HG03565 (cell line): Measurements from ENCODE around the gene KRT81.

ENCODE experiments used
- ATAC-seq: cut with Tn5 transposase; IDR thresholded peaks from one replicate; pipeline ENCODE4 v1.9.1; 2021; ENCODE audit warnings: mild to moderate bottlenecking, moderate library complexity; ENCODE audit not compliant: unreplicated experiment

Gene KRT81

DNA sequence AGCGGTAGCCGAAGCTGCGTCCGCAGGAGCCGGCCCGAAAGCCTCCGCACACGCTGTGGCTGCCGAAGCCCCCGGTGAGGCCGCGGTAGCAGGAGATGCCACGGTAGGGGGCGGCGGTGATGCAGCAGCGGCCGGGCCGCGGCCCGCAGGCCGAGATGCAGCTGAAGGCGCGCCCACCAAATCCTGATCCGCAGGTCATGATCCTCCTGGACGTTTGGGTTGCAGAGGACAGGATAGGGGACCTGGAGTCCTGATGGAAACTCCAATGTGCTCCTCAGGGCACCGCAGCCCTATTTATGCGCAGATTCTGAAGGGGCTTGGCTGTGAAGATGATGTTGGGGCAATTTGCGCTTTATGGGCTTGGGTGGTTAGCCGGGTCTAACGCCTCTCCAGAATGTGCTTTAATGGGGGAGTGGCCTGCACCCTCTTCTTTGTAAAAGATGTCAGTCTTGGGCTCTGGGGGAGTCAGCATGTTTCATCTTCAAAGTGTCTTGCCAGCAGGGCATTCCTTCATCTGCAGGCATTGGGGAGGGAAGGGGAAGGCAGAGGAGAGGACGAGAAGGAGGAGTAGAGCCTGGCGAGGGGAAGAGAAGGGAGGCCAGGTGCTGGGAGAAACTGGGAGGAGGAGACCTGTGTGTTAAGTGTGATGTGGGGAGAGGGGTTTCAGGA lies at the start of gene KRT81:
Gene KRT81 (minus strand): TSS at position 268 of the 669 bp plus-strand sequence. CDS start 69 bp downstream, at position 199.
- no peak for ATAC-seq

DNA sequence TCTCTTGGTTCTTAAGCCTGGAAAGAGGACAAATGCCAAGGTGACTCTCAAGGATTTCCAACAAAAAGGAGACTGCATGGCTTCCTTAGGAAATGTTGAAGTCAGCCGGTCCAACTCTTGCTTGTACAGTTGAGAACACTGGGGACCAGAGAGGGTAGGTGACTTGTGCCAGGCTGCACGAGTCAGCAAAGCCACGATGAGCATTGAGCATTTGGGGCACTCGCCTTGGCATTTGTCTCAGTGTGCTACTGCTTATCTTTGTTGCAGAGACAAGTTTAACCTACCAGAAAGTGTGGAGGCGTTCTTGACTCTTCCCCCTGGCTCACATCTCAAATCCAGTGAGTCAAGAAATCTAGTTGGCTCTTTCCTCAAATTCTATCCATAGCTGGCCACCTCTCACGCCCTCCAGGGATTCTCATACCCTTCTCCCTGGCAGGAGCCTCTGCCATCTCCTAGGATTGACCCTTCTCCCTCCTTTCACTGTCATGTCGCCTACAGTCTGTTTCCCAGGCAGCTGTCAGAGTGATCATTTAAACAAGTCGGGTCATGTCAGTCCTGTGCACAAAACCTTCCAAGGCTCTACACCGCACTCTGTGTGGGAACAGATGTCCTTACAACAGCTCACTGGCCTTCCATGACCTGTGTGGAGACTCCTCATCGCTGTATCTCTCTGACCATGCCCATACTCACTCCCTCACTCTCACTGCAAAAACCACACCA lies 47.1 kb upstream of the KRT81 start:
- ATAC-seq, result no peak

DNA sequence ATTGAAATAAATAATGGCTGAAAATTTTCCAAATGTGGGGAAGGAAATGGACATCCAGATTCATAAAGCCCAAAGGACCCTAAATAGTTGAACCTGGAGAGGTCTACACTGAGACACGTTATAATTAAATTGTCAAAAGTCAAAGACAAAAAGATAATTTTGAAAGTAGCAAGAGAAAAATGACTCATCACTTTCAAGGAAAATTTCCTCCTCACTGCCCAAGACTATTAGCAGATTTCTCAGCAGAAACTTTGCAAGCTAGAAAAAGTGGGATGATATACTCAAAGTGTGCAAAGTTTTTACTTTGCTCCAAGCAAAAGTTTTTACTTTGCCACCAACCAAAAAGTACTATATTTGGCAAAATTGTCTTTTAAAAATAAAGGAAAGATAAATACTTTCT lies 45.7 kb upstream of the KRT81 start:
- no peak for ATAC-seq

DNA sequence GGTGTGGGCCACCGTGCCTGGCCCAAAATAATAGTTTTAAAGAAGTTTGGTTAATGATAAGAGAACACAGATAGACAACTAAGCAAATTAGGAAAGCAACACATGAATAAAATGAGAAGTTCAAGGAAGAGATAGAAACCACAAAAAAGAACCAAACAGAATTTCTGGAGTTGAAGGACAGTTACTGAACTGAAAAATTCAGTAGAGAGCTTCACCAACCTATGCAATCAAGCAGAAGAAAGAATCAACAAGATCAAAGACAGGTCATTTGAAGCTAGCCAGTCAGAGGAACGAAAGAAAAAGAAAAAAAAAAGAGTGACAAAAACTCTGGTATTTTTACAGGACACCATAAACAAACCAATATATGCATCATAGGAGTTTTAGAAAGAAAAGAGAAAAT lies 45.3 kb upstream of the KRT81 start:
- no peak for ATAC-seq

DNA sequence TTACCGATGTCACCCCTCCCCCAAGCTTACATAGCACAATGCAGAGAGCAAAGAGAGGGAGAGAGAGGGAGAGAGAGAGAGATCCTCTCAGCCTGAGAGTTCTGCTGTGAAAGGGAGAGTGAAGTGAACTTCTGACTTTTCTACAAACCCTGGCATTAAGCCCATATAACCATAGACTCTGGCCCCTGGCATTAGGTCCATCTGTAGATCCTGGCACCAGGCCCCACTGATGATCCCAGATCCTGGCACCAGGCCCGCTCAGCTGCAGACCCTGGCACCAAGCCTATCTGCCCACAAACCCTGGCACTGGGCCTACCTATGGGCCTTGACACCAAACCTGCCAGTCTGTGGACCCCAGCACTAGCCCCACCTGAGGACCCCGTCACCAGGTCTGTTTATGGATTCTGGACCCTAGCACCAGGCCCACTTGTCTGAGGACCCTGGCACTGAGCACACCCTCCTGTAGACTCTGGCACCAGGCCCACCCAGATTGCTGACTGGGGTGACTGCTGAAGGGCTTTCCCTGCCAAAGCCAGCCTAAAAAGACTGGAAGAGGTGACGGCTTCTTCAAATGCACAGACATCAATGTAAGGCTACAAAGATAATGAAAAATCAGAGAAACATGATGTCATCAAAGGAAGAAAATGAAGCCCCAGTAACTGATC lies 44.4 kb upstream of the KRT81 start:
- no peak for ATAC-seq

DNA sequence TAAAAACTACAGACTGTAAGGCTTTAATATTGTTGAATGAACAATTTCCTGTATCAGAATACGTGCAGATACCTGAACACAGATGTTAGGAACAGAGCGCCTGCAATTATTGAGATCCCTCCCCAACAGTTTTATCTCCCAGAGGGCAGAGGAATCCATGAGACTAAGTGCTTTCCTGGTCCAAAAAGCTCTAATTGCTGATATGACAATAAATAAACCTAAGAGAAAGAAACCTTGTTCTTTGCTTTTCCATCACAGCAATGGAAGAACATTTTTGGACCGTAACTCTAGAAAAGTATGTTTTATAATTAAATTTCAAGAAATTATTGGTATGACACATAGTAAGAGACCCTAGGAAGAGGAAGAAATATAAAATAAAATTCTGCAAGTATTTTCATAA lies 42.9 kb upstream of the KRT81 start:
- ATAC-seq, result no peak

DNA sequence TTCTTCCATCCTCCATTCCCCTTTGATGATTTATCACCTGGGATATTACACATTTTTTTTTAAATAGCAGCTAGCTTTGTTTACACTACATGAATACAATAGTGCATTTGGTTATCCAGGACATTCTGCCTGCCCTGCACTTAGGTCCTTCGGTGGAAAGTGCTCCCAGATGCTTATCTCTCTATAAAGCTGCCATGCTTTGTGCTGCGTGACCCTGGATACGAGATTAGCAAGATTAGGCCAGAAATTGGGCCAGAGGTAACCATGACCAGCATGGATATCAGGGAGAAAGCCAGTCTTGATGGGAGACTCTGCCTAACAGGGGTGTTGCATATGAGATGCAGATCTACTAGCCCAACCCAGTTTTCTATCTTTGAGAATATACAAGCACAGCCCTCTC lies 42.0 kb upstream of the KRT81 start:
- ATAC-seq, result no peak

DNA sequence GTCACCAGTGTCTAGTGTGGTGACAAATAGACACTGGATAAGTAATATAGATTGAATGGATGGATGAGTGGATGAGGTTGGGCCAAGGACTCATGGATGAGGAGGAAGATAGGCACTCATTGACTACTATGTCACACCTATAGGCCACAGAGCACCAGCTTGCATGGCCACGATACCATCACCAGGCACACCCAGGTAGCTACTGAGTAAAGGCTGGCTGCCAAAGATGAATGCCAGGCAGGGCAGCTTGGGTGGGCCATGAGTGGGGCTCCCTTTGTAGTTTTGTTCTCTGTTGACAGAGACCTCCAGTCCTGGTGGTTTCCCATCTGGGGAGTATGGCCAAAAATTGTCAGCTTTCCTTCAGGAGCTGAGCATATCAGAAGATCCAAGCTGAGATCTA lies 41.0 kb upstream of the KRT81 start:
- no peak for ATAC-seq

DNA sequence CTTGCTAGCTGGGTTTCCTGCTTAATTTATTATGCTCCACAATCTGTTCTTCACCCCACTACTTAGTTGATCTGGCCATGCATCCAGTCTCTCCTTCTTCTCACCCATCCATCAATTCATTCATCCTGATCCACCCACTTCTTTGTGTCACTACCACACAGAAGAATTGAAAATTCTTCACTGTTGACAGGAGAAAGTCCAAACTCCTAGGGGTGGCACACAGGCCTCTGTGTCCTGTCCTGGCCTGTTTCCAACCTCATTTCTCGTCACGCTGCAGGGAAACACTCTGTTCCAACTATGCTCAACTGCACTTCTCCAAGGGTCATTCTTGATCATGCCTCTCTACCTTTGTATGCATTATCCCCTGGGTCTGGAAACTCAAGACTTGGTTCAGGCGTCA lies 40.5 kb upstream of the KRT81 start:
- no peak for ATAC-seq

DNA sequence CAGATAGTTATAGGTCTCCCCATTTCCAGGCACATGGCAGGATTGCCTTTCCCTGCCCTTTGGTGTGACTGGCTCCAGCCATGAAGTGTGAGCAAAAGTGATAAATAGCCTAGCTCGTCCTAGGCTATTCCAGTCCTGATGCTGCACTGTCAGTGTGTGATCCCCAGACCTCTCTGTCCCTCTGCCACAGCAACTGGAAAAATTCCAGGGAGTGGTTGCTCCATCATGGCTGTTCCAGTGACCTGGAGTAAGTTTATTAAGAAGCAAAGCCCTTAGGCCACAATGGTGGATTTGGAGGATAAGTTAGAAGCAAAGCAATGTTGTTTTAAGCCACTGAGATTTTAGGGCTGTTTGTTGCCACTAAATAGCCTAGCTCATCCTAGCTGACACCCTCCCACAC lies 39.7 kb upstream of the KRT81 start:
- no peak for ATAC-seq

DNA sequence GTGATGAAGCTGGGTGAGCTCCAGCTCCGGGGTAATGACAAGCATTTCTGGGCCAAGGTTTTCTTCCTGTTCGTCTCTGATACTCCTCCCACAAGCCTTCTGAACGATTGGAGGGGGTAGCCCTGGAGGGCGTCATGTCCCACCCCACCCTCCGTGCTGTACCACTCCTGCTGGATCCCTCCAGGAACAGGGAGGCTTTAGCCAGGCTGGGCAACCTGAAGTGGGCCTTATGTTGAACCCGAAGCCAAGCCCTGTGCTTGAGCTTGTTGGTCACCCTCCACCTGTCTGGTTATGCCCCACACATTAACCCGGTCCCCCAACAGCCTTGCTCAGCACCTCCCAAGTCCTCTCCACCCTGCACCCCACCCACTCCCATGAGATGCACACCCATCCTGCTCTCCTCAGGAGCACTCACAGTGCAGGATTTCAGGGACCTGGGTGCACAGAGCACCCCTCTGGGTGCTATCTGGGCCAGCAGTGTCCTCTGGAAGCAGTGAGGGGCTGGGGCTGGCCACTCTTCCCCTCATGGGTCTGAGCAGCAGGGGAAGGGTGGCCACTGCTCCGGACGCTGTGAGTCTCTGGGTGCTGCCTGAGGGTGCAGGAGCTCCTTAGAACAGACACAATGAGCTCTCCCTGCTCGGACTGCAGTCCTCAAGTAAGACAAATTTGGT lies 36.6 kb upstream of the KRT81 start:
- ATAC-seq, result no peak

DNA sequence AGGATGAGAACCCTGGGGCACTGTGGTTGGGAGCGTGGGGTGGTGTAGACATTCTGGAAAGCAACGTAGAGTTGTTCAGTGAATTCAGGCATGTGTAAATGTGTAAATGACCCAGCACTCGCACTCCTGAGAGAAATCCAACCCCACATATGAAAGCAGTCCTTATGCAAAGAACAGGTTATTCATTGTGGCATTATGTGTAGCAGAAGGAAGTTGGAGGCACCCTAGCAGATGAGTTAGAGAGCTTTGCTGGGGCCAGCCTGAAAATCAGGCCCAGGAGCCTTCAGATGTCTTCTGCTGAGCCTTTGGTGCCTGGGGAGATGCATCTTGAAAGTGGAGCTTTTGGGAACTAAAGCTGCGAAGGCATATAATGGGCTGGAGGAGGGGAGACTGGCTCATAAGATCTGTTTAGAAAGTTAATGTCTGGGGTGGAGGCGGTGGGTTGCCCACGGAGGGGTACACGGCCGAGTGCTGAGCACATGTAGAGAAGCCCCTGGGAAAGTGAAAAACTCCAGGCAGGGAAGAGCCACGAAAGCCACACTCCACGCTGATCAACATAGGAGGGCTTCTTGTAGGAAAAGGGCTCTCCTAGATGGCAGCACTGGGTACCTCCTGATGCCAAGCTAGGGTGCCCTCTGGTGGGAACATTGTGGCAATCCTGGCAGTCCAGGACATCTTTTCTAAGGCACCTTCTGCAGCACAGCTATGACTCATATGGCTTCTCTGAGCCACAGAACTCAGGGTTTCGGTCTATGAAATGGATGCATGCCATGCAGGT lies 35.9 kb upstream of the KRT81 start:
- ATAC-seq, result peak; percentile 81

DNA sequence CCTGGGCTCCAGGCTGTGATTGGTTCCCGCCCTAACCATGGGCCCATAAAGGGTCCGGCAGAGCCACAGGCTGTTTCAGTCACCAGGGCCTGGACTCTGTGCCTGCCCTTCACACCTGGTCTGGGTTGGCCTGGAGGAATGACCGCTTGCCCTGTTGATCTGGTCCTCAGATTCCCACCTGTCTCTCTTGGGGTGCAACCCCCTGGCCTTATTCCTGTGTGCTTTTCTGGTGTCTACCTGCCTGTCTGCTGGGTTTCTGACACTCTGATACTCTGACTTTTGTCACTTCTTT lies 32.8 kb upstream of the KRT81 start:
- ATAC-seq, result no peak

DNA sequence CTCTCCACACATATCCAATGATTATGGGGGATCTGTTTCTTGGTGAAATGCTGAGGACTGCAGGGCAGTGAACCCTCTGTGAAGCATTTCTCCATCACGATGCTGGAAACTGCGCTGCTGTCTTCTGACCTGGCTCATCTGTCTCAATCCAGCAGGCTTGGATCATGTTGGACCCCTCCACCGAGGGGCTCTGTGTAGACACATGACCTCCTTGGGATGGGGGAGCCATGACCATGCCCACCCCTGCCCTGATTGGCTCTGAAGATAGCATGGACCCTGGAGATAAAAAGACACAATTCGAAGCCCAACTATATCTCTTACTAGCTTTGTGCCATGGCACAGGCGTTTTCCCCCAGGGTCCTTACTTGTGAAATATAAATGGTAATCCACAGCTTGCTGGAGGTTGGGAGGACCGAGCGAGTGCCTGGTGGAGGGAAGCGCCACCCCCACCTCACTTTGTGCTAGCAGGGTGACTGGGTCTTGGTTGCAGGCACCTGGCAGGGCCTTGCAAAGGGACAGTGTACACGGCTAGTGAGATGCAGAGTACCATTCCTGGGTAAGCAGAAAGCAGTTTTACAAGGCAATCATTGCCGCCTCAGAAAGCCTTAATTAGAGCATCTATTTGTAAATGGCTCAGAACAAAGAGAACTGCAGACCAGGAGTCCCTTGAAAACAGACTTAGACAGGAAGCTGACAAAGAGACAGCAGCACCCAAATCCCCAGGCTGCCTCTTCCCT lies 32.2 kb upstream of the KRT81 start:
- ATAC-seq, result no peak

DNA sequence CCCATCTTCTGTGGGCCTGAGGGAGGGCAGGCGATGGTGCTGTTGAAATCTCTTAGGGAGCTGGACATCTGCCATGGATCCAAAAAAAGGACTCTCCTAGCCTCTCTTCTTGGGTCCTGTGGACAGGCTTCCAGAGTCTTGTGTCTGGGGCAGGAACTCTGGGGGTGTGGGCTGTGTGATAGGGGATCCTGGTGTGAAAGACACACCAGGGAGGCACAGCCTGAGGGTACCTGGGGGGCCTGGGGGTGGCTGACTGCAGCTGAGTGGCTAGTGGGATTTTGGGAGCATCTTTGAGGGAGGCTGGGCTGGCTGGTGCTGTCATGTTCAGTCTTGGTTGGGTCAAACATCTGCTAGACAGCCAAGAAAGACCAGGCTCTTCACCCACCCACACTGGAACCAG lies 31.7 kb upstream of the KRT81 start:
- no peak for ATAC-seq

DNA sequence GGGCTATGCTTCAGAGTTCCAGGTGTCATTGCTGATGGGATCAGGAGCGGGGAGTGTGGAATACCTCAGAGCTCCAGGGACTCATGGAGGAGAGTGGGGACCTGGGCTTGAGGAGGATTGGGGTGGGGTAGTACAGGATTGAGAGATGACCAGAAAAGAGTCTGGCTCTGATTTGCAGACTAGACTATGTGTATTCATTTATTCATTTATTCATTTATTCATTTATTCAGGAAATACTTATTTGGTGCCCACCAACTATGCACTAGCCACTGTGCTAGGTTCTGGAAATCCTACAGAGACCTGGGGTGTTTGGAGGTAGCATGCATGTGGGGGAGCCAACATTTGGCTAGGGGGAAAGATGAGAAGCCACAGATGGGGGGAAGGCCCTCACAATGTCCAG lies 30.7 kb upstream of the KRT81 start:
- no peak for ATAC-seq

DNA sequence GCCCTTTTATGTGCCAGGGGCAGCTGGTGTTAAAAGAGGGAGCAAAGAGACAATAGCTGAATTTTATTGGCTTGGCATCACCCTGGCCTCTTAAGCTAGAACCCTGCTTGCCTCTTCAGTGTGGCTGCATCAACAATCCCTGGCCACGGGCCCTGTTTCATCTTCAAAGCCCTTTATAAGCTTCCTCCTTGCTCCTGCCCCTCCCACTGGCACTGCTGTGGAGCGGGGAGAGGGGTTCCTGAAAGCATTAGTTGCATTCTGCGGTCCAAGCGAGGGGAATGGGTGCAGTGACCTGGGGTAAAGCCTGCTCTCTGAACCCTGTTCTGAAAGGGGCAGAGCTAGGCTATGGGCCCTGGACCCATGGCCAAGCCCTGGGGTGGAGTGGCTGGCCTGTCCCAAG lies 30.1 kb upstream of the KRT81 start:
- no peak for ATAC-seq

DNA sequence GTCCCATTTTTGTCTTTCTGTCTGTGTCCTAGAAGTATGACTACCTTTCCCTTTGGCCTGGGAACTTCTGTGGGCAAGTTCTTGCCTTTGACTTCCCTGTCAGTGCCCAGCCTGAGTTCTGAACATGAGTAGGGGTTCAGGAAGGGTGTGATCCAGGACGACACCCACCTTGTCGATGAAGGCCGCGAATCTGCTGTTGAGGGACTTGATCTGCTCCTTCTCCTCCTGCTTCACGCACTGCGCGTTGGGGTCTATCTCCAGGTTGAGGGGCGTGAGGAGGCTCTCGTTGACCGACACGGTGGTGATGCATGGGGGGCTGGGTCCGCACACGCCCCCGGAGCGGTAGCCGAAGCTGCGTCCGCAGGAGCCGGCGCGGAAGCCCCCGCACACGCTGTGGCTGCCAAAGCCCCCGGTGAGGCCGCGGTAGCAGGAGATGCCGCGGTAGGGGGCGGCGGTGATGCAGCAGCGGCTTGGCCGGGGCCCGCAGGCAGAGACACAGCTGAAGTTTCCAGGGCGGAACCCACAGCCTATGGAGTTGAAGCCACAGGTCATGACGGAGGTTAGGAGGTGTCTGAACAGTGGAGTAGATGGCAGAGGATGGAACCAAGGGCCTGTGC lies 29.6 kb upstream of the KRT81 start, which contains the start of gene KRT83:
Gene KRT83 (minus strand): TSS at position 615 of the 617 bp plus-strand sequence. CDS start 63 bp downstream, at position 552.
- ATAC-seq, result no peak

DNA sequence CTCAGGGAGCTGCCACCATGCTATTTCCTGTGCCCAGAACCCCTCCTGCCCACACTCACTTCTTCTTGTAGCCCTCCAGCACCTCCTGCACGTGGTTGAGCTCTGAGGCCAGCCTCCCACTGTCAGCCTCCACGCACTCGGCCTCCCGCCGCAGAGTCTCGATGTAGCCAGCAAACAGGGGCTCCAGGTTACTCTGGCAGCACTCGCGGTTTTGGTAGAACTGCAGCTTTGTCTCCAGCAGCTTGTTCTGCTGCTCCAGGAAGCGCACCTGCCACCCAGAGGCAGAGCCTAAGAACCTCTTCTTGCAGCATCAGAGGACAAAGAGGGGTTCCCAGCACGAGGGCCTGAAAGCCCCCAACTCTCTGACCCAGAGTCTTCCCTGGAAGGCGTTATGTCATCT lies 27.8 kb upstream of the KRT81 start:
- ATAC-seq, result no peak
